Liver (tissue), 9 donors: Measurements from ENCODE around the gene KIFC3. TPM values are rescaled to one million over a fixed set of nuclear protein-coding genes. Genes with fewer than 3 reads are reported as not detected.

Source experiments
- DNase-seq: peaks from one replicate; pipeline ENCODE4 v3.0.0-alpha.2; 2017; ENCODE audit warnings: low spot score
- H3K27ac ChIP-seq, 2 donors: one replicate each; pipeline ENCODE4 v1.7.0; 2013; ENCODE audit warnings: inconsistent platforms in 2 of 2, low read length in 2 of 2, control low read depth in 1 of 2, low read depth in 1 of 2, mild to moderate bottlenecking in 1 of 2
- H3K27me3 ChIP-seq, 4 donors: one replicate each; pipeline versions ENCODE4 v1.6.1 to v1.7.0; 2013; ENCODE audit warnings: low read length in 3 of 4, inconsistent platforms in 1 of 4, mild to moderate bottlenecking in 1 of 4, moderate library complexity in 1 of 4; ENCODE audit not compliant: control insufficient read depth in 4 of 4, insufficient read depth in 4 of 4
- H3K36me3 ChIP-seq, 4 donors: one replicate each; pipeline versions ENCODE4 v1.6.1 to v1.7.0; 2013; ENCODE audit warnings: low read length in 3 of 4, mild to moderate bottlenecking in 3 of 4, low read depth in 1 of 4, moderate library complexity in 1 of 4; ENCODE audit not compliant: control insufficient read depth in 4 of 4, insufficient read depth in 3 of 4
- H3K4me1 ChIP-seq, 4 donors: one replicate each; pipeline versions ENCODE4 v1.6.1 to v1.7.0; 2013; ENCODE audit warnings: low read length in 3 of 4, mild to moderate bottlenecking in 3 of 4, moderate library complexity in 1 of 4; ENCODE audit not compliant: control insufficient read depth in 4 of 4, insufficient read depth in 4 of 4
- H3K4me3 ChIP-seq, 3 donors: one replicate each; pipeline versions ENCODE4 v1.6.1 to v1.7.0; 2013; ENCODE audit warnings: low read length in 3 of 3, control low read depth in 1 of 3, low read depth in 1 of 3, mild to moderate bottlenecking in 1 of 3
- H3K9ac ChIP-seq, 2 donors: one replicate each; pipeline ENCODE4 v1.7.0; 2013; ENCODE audit warnings: low read length in 2 of 2, mild to moderate bottlenecking in 2 of 2, moderate library complexity in 2 of 2, control low read depth in 1 of 2, low read depth in 1 of 2
- H3K9me3 ChIP-seq, 4 donors: one replicate each; pipeline versions ENCODE4 v1.6.1 to v1.7.0; 2013; ENCODE audit warnings: low read length in 3 of 4; ENCODE audit not compliant: control insufficient read depth in 4 of 4
- ATF3 ChIP-seq: IDR thresholded peaks from 2 replicates; pipeline ENCODE4 v1.6.1; 2016; ENCODE audit warnings: antibody characterized with exemption
- CTCF ChIP-seq: fragments of 150-350 bp; IDR thresholded peaks from 2 replicates; pipeline ENCODE4 v1.5.1; 2017; ENCODE audit warnings: improper control_type of control experiment, low read depth, low read length; ENCODE audit not compliant: missing input control
- EGR1 ChIP-seq, 2 donors: IDR thresholded peaks; 2 replicates each; pipeline ENCODE4 v1.6.1; 2016 to 2018; ENCODE audit warnings: antibody characterized with exemption in 2 of 2, low read depth in 2 of 2
- FOXA1 ChIP-seq: IDR thresholded peaks from 2 replicates; pipeline ENCODE4 v1.6.1; 2016; ENCODE audit warnings: antibody characterized with exemption
- FOXA2 ChIP-seq: IDR thresholded peaks from 2 replicates; pipeline ENCODE4 v1.6.1; 2016; ENCODE audit warnings: antibody characterized with exemption
- GABPA ChIP-seq, 2 donors: IDR thresholded peaks in 1 of 2; conservative IDR thresholded peaks in 1 of 2; 2 replicates each; pipeline ENCODE4 v1.6.1; 2016; ENCODE audit warnings: antibody characterized with exemption in 2 of 2, mild to moderate bottlenecking in 1 of 2, moderate library complexity in 1 of 2
- HNF4A ChIP-seq, 2 donors: conservative IDR thresholded peaks; 2 replicates each; pipeline ENCODE4 v1.6.1; 2016; ENCODE audit warnings: antibody characterized with exemption in 2 of 2, mild to moderate bottlenecking in 2 of 2
- HNF4G ChIP-seq: IDR thresholded peaks from 2 replicates; pipeline ENCODE4 v1.6.1; 2016; ENCODE audit warnings: antibody characterized with exemption
- JUND ChIP-seq, 2 donors: IDR thresholded peaks; 2 replicates each; pipeline ENCODE4 v1.6.1; 2016; ENCODE audit warnings: antibody characterized with exemption in 2 of 2
- MAX ChIP-seq: IDR thresholded peaks from 2 replicates; pipeline ENCODE4 v1.6.1; 2016; ENCODE audit warnings: antibody characterized with exemption
- NR2F2 ChIP-seq: IDR thresholded peaks from 2 replicates; pipeline ENCODE4 v1.6.1; 2016; ENCODE audit warnings: antibody characterized with exemption
- RAD21 ChIP-seq, 2 donors: IDR thresholded peaks; 2 replicates each; pipeline ENCODE4 v1.6.1; 2016; ENCODE audit warnings: antibody characterized with exemption in 2 of 2, mild to moderate bottlenecking in 2 of 2
- REST ChIP-seq: IDR thresholded peaks from 2 replicates; pipeline ENCODE4 v1.6.1; 2016; ENCODE audit warnings: antibody characterized with exemption, mild to moderate bottlenecking
- RXRA ChIP-seq, 2 donors: IDR thresholded peaks; 2 replicates each; pipeline ENCODE4 v1.6.1; 2017 to 2018; ENCODE audit warnings: antibody characterized with exemption in 2 of 2, mild to moderate bottlenecking in 1 of 2
- SP1 ChIP-seq: IDR thresholded peaks from 2 replicates; pipeline ENCODE4 v1.6.1; 2018; ENCODE audit warnings: antibody characterized with exemption, mild to moderate bottlenecking
- TAF1 ChIP-seq: conservative IDR thresholded peaks from 2 replicates; pipeline ENCODE4 v1.6.1; 2016; ENCODE audit warnings: antibody characterized with exemption, mild to moderate bottlenecking
- YY1 ChIP-seq: IDR thresholded peaks from 2 replicates; pipeline ENCODE4 v1.6.1; 2016; ENCODE audit warnings: antibody characterized with exemption, mild to moderate bottlenecking
- ZBTB33 ChIP-seq: IDR thresholded peaks from 2 replicates; pipeline ENCODE4 v1.6.1; 2016; ENCODE audit warnings: antibody characterized with exemption
- WGBS: extraction: QIAGEN DNeasy Blood & Tissue Kit; methylation state at CpG from one replicate; pipeline ENCODE4 v1.1.7; 2013; 5-methylcytosine and 5-hydroxymethylcytosine counted together
- polyA plus RNA-seq, 2 donors: library from polyadenylated mRNA; stranded (reverse) in 1 of 2; unstranded in 1 of 2; fragments of 200-250 nt in 1 of 2; fragments of >200 nt in 1 of 2; fragmentation: Nextera tagmentation in 1 of 2; extraction: Ambion mirVana in 1 of 2; gene quantifications; one replicate each; pipeline versions ENCODE4 v1.2.1 to v1.2.3, GENCODE V29; 2013 to 2015
- total RNA-seq, 2 donors: library from RNA; depleted of rRNA; stranded (reverse); fragments of >200 nt; gene quantifications; one replicate each; pipeline ENCODE4 v1.2.3, GENCODE V29; 2014
- donor health status: healthy.
- donor health status: healthy.
- donor health status: healthy.
- donor health status: healthy.
- donor health status: healthy.

KIFC3 gene
- total and polyA plus RNA-seq, 4 donors: 16.5 to 103 (median 27.4) TPM

GRCh38 chr16:57745768-57746167 is 56.5 kb downstream of the KIFC3 start:
- H3K27ac ChIP-seq: no peak overlapping the region
- no peak overlapping the region for H3K4me3 ChIP-seq
- no peaks in the 10 kb centered on the region for H3K9me3 ChIP-seq
- TF ChIP-seq RAD21 (IDR thresholded peaks at IDR 0.05) (no peak), CTCF (no peak), SP1 (no peak), FOXA1 (no peak), REST (no peak), HNF4G (no peak), EGR1 (IDR thresholded peaks at IDR 0.05; ENCODE audit: low read depth in 2 of 2) (no peak), JUND (IDR thresholded peaks at IDR 0.05) (no peak), GABPA (IDR thresholded peaks at IDR 0.05 in 1 of 2, conservative IDR thresholded peaks at IDR 0.05 in 1 of 2) (no peak), YY1 (no peak), FOXA2 (no peak), RXRA (IDR thresholded peaks at IDR 0.05) (no peak), HNF4A (conservative IDR thresholded peaks at IDR 0.05) (no peak), ATF3 (no peak), TAF1 (no peak), ZBTB33 (no peak), NR2F2 (no peak), MAX (no peak)
- no peaks in the 10 kb centered on the region for H3K27me3 ChIP-seq
- DNase-seq: no peak
- H3K9ac ChIP-seq: no peak overlapping the region
- peaks cover 0 to 3% (median 0%) of the 10 kb centered on the region in 4 donors for H3K36me3 ChIP-seq
- no peaks in the 10 kb centered on the region for H3K4me1 ChIP-seq
- WGBS: 97% methylated on average over 3 of the region's 3 CpGs

GRCh38 chr16:57744642-57744903 is 57.7 kb downstream of the KIFC3 start:
- no peak for DNase-seq
- H3K4me3 ChIP-seq: no peak overlapping the region
- H3K27ac ChIP-seq: no peak overlapping the region
- no peaks in the 10 kb centered on the region for H3K27me3 ChIP-seq
- 94% methylated on average over 7 of the region's 7 CpGs for WGBS
- peaks cover 0 to 3% (median 0%) of the 10 kb centered on the region in 4 donors for H3K36me3 ChIP-seq
- no peak overlapping the region for H3K9ac ChIP-seq
- no peaks in the 10 kb centered on the region for H3K9me3 ChIP-seq
- no peaks in the 10 kb centered on the region for H3K4me1 ChIP-seq
- TF ChIP-seq RXRA (IDR thresholded peaks at IDR 0.05): no peak
- TF ChIP-seq ATF3: no peak
- TF ChIP-seq NR2F2: no peak
- no peak for TF ChIP-seq FOXA2
- no peak for TF ChIP-seq REST
- no peak for TF ChIP-seq EGR1 (IDR thresholded peaks at IDR 0.05; ENCODE audit: low read depth in 2 of 2)
- no peak for TF ChIP-seq TAF1
- TF ChIP-seq JUND (IDR thresholded peaks at IDR 0.05): no peak
- TF ChIP-seq GABPA (IDR thresholded peaks at IDR 0.05 in 1 of 2, conservative IDR thresholded peaks at IDR 0.05 in 1 of 2): no peak
- TF ChIP-seq HNF4A (conservative IDR thresholded peaks at IDR 0.05): no peak
- no peak for TF ChIP-seq RAD21 (IDR thresholded peaks at IDR 0.05)
- TF ChIP-seq YY1: no peak
- TF ChIP-seq MAX: no peak
- no peak for TF ChIP-seq HNF4G
- no peak for TF ChIP-seq FOXA1
